Measurements from ENCODE around the gene UNC5CL. TPM values are rescaled to one million over a fixed set of nuclear protein-coding genes. Genes with fewer than 3 reads are reported as not detected.

UNC5CL gene
- total and polyA plus RNA-seq, 9 of the 15 experiments (the other 6 are each of a cell fraction or from before 2014, with no cell fraction given) = 0.07 to 1.8 (median 0.62) TPM; not detected in 1

- ATAC-seq (no peak), DNase-seq (ENCODE audit: extremely low read depth in 1 of 4, low spot score in 3 of 4) (no peak), FAIRE-seq (no peak)
- Histone ChIP-seq H3K36me3 (ENCODE audit: control insufficient read depth, insufficient read depth, low read length) (no peaks in the 10 kb centered on the region), H4K20me1 (replicated peaks; ENCODE audit: control insufficient read depth, insufficient read depth, low read length) (0 out of 2 replicates have a peak, but pooled peaks cover 4% of the 10 kb centered on the region), H3K4me3 (no peak overlapping the region), H3K4me2 (ENCODE audit: insufficient read depth, low read length) (no peak overlapping the region), H3K4me1 (replicated peaks in 1 of 2; ENCODE audit: control insufficient read depth in 2 of 2, insufficient read depth in 2 of 2, low read length in 2 of 2) (peaks cover 9 to 36% of the 10 kb centered on the region in 2 experiments), H3K9me3 (replicated peaks; ENCODE audit: control insufficient read depth, insufficient read depth, low read depth, low read length) (no peaks in the 10 kb centered on the region), H3K9me1 (ENCODE audit: control insufficient read depth, insufficient read depth, low read length) (no peaks in the 10 kb centered on the region), H3K9ac (ENCODE audit: insufficient read depth in 1 of 2, low read depth in 2 of 2, low read length in 2 of 2) (no peak overlapping the region), H2AFZ (ENCODE audit: low read depth, low read length) (no peak overlapping the region), H3K27me3 (ENCODE audit: control insufficient read depth in 2 of 2, insufficient read depth in 2 of 2, low read length in 2 of 2) (no peaks in the 10 kb centered on the region), H3K27ac (ENCODE audit: extremely low read depth, low read depth, low read length) (no peak overlapping the region), H3K79me2 (ENCODE audit: control insufficient read depth, insufficient read depth, low read length) (no peaks in the 10 kb centered on the region)
- intact Hi-C loops (cut with micrococcal nuclease) = no loop called here
- POLR2A ChIA-PET = interaction anchor here (1.1 to 2.9 kb wide), 4 partner anchors 9 to 18 kb away, joined by 4 to 11 read pairs (median 5); partner anchors contain the start of genes NFYA, OARD1, TSPO2 and UNC5CL
- 91% methylated on average over 3 of the region's 3 CpGs for WGBS (ENCODE audit: insufficient coverage, low coverage, missing lambda C conversion rate)
- TF ChIP-seq BCL6 (CRISPR knock-in tag; IDR thresholded peaks at IDR 0.05) (no peak), ZNF707 (CRISPR knock-in tag; conservative IDR thresholded peaks at IDR 0.05) (no peak), TRIM25 (IDR thresholded peaks at IDR 0.05; ENCODE audit: borderline replicate concordance) (no peak), XRCC3 (IDR thresholded peaks at IDR 0.05) (no peak), CCAR2 (IDR thresholded peaks at IDR 0.05; ENCODE audit: low read depth, low read length) (no peak), ETV6 (IDR thresholded peaks at IDR 0.05; ENCODE audit: borderline replicate concordance in 1 of 2, low read depth in 2 of 2, low read length in 1 of 2) (no peak), ETV6 (CRISPR knock-in tag; IDR thresholded peaks at IDR 0.05; ENCODE audit: borderline replicate concordance) (no peak)
- in situ Hi-C loops (cut with MboI) = no loop called here
- CTCF ChIA-PET (ENCODE audit: low intra/inter-chr PET ratio) = no interaction called here
- BruUV-seq (replicated peaks) = no TSS peak
Measured at GRCh38 chr6:41054511-41054910, 15.5 kb upstream of the UNC5CL start.

All from K562 (cell line).